GM12864 (cell line): ENCODE results near the gene MARCHF9.
"Not testable (repeated sequence)": the region's sequence is repeated elsewhere in the genome, so short reads cannot be mapped to it uniquely, and the experiment has no call there.

Experiments used
- DNase-seq: peaks from one replicate; pipeline ENCODE4 v3.0.0-alpha.2; 2011; ENCODE audit warnings: low read depth
- H3K4me3 ChIP-seq: 2 replicates; pipeline ENCODE4 v1.5.1; 2011; ENCODE audit warnings: mild to moderate bottlenecking, low read depth, low read length, control low read depth
- TF ChIP-seq, protein P1 (sequence below): IDR thresholded peaks from 2 replicates; pipeline ENCODE4 v1.5.1; 2011; ENCODE audit warnings: low read depth, mild to moderate bottlenecking, moderate library complexity, low read length, control low read depth, inconsistent platforms; ENCODE audit errors: missing control alignments

MARCHF9 gene

DNA sequence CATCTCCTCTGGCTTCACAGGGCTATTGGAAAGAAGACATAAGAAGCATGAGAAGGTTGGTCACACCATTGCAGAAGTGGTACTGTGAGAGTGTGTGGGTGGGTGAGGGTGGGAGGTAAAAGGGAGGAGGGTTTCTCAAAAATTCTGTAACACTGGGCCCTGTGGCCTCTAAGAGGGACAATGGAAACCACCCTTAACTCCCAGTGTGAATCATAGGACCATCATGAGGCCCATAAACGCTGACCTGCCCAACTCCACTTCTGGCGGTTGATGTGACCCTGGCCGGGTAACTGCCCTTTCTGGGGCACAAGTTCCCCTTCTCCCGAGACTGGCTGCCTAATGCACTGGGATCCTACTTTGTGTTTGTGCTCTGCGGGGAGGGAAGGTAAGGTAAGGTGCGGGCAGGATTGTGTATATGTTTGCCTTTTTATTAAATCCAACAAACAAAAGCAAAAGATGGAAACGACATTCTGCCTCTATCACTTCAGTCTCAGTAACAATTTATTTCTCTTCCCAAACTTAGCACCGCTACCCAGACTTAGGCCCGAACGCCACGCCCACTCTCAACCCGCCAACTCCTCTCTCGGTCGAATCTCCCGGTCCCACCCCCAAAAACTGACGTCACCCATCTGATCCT lies 16.5 kb downstream of the MARCHF9 start:
- H3K4me3 ChIP-seq: peak overlapping the region; percentile 65
- TF ChIP-seq, protein P1, sequence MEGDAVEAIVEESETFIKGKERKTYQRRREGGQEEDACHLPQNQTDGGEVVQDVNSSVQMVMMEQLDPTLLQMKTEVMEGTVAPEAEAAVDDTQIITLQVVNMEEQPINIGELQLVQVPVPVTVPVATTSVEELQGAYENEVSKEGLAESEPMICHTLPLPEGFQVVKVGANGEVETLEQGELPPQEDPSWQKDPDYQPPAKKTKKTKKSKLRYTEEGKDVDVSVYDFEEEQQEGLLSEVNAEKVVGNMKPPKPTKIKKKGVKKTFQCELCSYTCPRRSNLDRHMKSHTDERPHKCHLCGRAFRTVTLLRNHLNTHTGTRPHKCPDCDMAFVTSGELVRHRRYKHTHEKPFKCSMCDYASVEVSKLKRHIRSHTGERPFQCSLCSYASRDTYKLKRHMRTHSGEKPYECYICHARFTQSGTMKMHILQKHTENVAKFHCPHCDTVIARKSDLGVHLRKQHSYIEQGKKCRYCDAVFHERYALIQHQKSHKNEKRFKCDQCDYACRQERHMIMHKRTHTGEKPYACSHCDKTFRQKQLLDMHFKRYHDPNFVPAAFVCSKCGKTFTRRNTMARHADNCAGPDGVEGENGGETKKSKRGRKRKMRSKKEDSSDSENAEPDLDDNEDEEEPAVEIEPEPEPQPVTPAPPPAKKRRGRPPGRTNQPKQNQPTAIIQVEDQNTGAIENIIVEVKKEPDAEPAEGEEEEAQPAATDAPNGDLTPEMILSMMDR: no peak
- DNase-seq: peak; percentile 76

DNA sequence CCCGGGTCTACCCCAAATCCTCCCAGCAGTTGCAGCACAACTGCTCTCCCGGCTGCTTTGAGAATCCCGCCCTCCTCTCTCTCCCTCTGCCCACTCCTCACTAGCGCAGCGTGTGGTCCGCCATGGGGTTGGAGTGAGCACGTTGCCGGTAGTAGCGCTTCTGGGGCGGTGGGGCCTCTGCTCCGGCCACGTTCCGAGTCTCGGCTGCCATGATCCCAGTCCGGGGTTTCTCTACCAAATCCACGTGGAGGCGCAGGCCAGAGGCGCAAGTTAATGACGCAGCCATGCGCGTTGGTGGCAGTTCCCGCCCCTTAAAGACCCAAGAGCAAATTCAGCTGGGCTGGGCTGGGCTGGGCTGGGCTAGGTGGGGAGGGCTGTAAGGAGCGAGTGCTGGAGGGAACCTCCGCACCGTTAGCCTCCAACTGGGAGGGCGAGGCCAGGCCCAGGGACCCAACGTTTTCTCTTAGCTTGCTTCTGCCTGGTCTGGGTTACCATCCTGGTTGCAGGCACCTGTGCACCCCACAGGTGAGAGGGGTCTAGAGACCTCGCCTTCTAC lies 17.0 kb downstream of the MARCHF9 start, which contains the start of gene METTL1:
Gene METTL1, minus strand, starts transcription at position 233 of the 556 bp plus-strand sequence. Its CDS starts 22 bp downstream, at position 211.
- peak within 1 kb of the TSS; percentile 65 for H3K4me3 ChIP-seq
- TF ChIP-seq, protein P1: no peak
- DNase-seq: peak; percentile 89

DNA sequence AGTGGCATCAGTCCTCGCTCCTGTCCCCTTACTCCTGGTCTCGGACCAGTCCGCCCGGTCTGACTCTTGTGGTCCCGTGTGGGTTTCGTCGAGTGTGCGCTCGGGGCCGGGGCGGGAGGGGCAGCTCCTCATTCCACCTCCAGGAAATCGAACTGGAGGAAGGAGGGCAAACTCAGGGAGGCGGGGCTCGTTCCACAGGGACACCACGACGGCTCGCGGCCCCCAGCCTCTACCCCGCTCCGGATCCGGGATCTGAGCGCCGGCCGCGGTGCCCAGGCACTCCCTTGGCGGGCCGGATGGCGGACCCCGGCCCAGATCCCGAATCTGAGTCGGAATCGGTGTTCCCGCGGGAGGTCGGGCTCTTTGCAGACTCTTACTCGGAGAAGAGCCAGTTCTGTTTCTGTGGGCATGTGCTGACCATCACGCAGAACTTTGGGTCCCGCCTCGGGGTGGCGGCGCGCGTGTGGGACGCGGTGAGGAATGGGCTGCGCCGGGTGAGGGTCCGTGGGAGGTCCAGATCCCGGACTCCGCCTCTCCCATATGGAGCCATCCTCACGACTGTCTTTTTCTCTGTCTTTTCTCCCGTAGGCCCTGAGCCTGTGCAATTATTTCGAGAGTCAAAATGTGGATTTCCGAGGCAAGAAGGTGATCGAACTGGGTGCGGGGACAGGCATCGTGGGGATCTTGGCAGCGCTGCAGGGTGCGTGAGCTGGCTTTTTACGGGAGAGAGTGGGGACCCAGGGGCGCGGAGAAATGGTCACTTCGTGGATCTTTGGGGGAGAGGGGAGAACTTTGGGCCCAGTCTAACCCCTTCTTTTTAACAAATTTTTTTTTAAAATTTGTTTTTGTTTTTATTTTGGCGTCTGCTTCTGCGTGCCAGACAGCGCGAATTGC lies 17.8 kb downstream of the MARCHF9 start, which contains the start of gene EEF1AKMT3:
Gene EEF1AKMT3, plus strand, starts transcription at position 186 of the 894 bp plus-strand sequence. Its CDS starts 111 bp downstream, at position 297.
- H3K4me3 ChIP-seq: peak within 1 kb of the TSS; percentile 65
- TF ChIP-seq, protein P1: no peak
- no peak for DNase-seq

DNA sequence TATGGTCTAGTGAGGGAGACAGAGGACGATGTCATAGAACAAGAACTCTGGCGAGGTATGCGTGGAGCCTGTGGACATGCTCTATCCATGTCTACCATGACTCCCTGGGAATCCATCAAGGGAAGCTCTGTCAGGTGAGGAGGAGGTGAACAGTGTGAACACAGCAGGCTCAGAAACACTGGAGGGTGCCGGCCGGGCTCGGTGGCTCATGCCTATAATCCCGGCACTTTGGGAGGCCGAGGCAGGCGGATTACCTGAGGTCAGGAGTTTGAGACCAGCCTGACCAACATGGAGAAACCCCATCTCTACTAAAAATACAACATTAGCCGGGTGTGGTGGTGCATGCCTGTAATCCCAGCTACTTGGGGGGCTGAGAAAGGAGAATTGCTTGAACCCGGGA lies 19.7 kb downstream of the MARCHF9 start:
- not testable (repeated sequence) for DNase-seq, H3K4me3 ChIP-seq

DNA sequence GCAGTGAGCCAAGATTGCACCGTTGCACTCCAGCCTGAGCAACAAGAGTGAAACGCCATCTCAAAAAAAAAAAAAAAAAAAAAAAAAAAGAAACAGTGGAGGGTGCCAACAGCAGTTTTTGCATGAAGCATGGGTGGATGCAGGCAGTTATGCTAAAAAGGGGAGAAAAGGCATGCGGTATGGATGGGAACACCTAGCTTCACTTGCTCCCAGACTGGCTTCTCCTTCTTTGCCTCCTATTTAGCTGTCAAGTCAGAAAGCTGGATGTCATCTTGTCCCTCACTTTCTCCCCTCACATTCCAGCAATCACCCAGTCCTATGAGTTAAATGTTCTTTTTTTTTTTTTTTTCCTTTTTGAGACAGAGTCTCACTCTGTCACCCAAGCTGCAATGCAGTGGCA lies 20.1 kb downstream of the MARCHF9 start:
- no peak overlapping the region for H3K4me3 ChIP-seq
- TF ChIP-seq, protein P1: no peak
- no peak for DNase-seq

DNA sequence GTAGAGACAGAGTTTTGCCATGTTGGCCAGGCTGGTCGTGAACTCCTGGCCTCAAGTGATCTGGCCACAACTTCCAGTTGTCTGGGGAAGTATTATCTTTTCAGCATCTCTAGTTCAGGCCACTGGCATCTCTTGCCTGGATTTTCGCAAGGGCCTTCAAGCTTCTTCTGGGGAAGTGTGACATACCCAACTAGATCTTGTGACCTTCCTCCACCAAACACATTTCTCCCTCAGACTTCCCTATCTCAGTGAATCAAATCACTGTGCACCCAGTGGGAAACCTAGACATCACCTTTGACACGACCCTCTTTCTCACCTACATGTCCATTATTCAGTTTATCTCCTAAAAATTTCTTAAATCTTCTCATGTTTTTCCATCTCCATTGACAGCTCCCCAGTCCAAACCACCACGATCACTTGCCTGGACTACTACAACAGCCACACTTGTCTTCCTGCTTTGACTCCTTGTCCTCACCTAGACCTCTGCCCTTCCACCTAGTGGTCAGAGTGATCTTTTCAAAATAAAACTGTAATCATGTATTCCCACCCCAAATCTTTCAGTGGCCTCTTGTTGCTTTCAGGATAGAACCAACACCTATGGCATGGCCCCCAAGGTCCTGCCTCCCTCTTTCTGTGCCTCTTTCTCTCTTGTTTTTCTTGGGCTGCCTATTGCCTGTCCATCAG lies 20.8 kb downstream of the MARCHF9 start:
- TF ChIP-seq, protein P1: peak; percentile 37
- no peak for DNase-seq
- H3K4me3 ChIP-seq: no peak overlapping the region

DNA sequence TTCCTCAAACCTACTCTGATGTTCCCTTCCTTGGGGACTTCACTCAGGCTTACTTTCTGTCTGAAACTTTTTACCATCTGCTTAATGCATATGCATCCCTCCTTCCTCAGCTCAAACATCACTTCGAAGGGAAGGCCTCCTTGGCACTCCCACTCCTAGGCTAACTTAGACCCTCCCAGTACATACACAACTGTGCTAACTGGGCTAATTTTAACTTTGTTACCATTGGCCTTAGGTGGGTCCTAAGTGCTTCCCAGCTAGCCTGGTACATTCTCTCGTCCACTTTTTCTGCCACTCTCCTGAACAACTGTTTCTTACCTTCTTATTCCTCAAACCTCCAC lies 21.3 kb downstream of the MARCHF9 start:
- DNase-seq: no peak
- no peak overlapping the region for H3K4me3 ChIP-seq
- TF ChIP-seq, protein P1: no peak
